Activated T-helper 17 cell treated with anti-CD3 and anti-CD28 coated beads, Interleukin-2, amount 50 U/mL, for 72 hours (primary cell): Measurements from ENCODE around the gene TLE7. TPM values are rescaled to one million over a fixed set of nuclear protein-coding genes. Genes with fewer than 3 reads are reported as not detected.

Source experiments
- ATAC-seq: fragments of 150-1000 bp; cut with Tn5 transposase; replicated peaks from 2 replicates; pipeline ENCODE4 v1.10.0; 2021; ENCODE audit warnings: mild to moderate bottlenecking, moderate library complexity
- H3K27ac Mint-ChIP-seq: one replicate; pipeline ENCODE4 v1.8.0; 2022; ENCODE audit warnings: mixed read lengths
- H3K27me3 Mint-ChIP-seq: one replicate; pipeline ENCODE4 v1.8.0; 2022; ENCODE audit warnings: mixed read lengths
- H3K36me3 Mint-ChIP-seq: one replicate; pipeline ENCODE4 v1.8.0; 2022; ENCODE audit warnings: low read depth, mild to moderate bottlenecking, mixed read lengths
- H3K4me1 Mint-ChIP-seq: one replicate; pipeline ENCODE4 v1.8.0; 2022; ENCODE audit warnings: mixed read lengths
- H3K4me3 Mint-ChIP-seq: one replicate; pipeline ENCODE4 v1.8.0; 2022; ENCODE audit warnings: mild to moderate bottlenecking, mixed read lengths
- H3K9me3 Mint-ChIP-seq: one replicate; pipeline ENCODE4 v1.8.0; 2022; ENCODE audit warnings: mixed read lengths
- total RNA-seq, 2 donors: library from RNA; stranded (reverse); gene quantifications; one replicate each; pipeline ENCODE4 v1.2.3, GENCODE V29; 2022

The TLE7 gene
- total RNA-seq, 2 donors from 2014 or later, result not detected

DNA sequence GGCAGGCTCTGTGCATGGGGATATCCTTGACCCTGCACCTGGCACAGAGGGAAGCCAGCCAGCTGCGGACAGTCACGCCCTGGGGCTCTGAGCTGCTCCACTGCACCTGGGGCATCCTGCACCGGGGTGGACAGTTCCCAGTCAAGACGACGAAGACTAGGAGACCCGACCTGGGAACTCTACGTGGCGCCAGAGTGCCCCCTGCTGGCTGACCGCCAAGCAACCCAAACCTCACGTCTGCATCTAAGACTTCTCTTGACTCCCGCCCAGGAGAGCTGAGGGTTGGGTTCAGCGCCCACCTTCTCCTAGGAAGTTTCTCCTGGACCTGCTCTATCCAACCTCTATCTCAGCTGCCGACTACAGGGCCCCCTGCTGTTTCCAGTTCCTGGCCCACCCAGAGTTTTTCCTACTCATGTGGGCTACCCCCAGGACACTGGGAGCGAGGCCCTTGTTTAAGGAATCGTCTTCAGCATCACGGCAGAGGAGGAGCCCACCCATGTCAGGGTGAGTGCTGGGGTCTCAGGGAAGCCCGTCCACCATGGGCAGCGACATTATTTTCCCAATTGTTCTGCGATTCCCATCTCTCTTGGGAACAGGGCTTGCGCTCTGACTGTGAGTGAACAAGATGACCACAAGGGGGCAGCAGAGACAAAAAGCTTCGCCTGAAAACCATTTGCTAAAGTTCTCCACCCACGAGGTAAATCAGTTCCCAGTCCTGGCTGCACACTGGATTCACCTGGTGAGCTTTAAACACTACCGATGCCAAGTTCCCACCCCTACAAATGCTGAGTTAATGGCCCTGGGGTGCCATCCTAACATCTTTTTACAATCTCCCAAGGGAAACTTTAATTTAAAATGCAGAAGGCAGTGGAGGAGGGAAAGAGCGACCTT is 29.3 kb downstream of the TLE7 start:
- H3K27ac Mint-ChIP-seq, result no peak overlapping the region
- no peaks in the 10 kb centered on the region for H3K9me3 Mint-ChIP-seq
- peak; percentile 82 for ATAC-seq
- H3K4me3 Mint-ChIP-seq, result no peak overlapping the region
- no peaks in the 10 kb centered on the region for H3K4me1 Mint-ChIP-seq
- peaks cover 31% of the 10 kb centered on the region for H3K27me3 Mint-ChIP-seq
- no peaks in the 10 kb centered on the region for H3K36me3 Mint-ChIP-seq

DNA sequence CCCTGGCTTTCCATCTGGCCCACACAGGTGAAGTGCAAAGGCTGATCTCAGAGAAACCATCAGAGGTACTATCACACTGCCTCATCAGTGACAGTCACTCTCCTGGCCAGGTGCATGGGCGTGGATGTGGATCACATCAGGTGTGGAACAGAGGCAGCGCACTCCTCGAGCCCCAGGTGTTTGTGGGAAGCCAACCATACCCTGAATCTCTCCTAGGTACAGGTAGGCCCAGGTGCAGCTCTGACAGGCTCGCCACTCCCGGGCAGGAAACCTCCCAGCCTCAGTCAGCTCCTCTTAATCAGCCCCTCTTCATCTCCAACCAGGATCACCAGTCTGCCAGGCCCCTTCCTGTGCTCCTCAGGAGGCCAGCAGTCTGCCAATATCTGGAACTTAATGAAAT is 31.7 kb downstream of the TLE7 start:
- Mint-ChIP-seq H3K36me3 (no peaks in the 10 kb centered on the region), H3K9me3 (no peaks in the 10 kb centered on the region), H3K4me3 (no peak overlapping the region), H3K27me3 (peaks cover 14% of the 10 kb centered on the region), H3K27ac (no peak overlapping the region), H3K4me1 (no peaks in the 10 kb centered on the region)
- no peak for ATAC-seq

DNA sequence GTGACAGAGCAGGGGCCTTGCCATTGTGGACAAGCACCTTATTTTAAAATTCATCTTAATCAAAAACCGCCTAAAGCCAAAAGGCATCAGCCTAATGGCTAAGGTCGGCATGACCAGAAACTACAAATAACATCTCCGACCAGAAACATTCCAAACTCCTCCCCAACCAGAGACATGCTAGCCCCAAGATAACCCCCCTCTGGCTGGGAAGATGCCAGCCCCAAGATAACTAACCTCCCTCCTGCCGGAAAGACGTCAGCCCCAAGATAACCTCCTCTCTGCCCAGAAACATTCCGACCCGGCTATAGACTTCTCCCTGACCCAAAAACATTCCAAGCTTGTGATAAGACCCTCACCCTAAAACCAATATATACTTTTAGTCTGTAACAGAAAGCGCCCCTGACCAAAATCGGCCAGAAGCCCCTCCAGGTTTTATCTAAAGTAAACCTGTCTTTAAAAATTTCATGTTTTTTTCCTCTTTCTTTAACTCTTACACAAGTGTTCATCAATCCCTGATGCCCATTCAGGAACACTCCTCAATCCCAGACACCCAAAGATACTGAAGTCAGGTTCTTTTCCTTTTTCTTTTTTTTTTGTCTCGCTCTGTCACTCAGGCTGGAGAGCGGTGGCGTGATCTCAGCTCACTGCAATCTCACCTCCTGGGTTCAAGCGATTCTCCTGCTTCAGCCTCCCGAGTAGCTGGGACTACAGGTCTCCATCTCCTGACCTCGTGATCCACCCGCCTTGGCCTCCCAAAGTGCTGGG is 32.7 kb downstream of the TLE7 start:
- Mint-ChIP-seq H3K27me3 (peaks cover 21% of the 10 kb centered on the region), H3K36me3 (no peaks in the 10 kb centered on the region), H3K4me3 (no peak overlapping the region), H3K27ac (peak overlapping the region; percentile 3), H3K9me3 (no peaks in the 10 kb centered on the region), H3K4me1 (no peaks in the 10 kb centered on the region)
- no peak for ATAC-seq

DNA sequence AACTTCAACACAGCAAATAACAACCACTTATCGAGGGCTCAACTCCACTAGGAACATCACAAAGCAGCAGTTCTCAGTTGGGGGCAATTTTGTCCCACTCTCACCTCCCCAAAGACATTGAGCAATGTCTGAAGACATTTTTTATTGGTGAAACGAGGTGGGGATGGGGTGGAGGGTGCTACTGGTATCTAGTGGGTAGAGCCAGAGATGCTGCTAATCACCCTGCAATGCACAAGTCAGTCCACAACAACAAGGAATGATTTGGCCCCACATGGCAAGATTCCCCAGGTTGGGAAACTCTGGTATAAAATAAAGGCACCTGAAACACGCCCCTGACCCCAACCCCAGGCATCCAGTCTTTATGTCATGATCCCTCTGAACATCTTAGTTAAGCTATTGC is 33.3 kb downstream of the TLE7 start:
- Mint-ChIP-seq H3K27ac (peak overlapping the region; percentile 3), H3K36me3 (no peaks in the 10 kb centered on the region), H3K4me1 (no peaks in the 10 kb centered on the region), H3K4me3 (no peak overlapping the region), H3K9me3 (no peaks in the 10 kb centered on the region), H3K27me3 (peaks cover 23% of the 10 kb centered on the region)
- no peak for ATAC-seq

DNA sequence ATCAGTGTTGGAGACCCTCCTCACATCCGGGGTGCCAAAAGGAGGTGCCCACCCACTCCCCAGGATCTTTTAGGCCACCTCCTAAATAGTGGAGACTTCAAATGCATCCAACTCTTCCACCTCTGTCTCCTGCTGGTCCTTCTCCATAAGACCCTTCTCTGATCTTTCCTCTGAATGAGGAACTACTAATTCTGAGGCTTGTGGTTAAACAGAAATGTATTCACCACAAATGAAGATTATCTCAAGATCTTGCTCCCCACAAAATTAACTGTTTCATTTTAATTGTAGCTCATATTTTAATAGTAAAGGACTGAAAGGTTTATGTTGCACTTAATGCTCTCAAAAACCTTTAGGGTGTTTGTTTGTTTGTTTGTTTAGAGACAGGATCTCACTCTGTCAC is 34.1 kb downstream of the TLE7 start:
- Mint-ChIP-seq H3K9me3 (no peaks in the 10 kb centered on the region), H3K27ac (no peak overlapping the region), H3K27me3 (peaks cover 23% of the 10 kb centered on the region), H3K4me3 (no peak overlapping the region), H3K36me3 (no peaks in the 10 kb centered on the region), H3K4me1 (no peaks in the 10 kb centered on the region)
- ATAC-seq, result no peak

DNA sequence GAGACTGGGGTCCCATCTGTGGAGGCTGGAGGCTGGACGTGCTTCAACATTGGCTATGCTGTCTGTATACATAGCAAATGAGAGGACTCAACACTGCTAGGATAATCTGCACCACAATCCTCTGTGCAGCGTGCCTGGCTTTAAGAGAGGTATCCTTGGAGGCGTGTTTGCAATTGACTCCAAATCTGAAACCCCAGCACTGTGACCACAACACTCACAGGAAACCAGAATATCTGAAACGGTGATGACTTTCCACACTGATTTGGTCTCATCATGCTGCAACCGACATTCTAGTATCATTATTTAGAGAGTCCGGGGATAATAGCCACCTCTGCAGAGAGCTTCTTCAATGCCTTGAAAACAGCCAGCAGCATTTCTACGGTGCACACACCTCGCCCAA is 35.1 kb downstream of the TLE7 start:
- Mint-ChIP-seq H3K9me3 (no peaks in the 10 kb centered on the region), H3K4me3 (no peak overlapping the region)
- ATAC-seq, result no peak

DNA sequence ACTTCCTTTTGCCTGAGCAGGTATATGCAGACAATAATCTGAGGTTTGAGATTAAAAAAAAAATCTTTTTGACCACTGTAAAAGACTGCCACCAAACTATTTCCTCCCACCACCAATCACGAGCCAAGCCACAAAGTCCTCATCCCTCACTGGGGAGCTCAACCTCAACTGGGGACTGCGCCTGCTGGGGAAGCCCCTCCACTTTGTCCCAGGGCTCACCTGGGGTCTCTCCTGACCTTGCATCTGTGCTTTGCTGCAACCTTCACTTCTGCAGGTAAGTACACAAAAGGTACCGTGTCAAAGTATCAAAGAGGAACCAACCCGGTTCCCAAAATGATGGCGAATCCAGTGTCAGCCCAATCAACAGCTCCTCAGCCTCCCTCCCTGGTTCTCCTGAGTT is 35.5 kb downstream of the TLE7 start:
- H3K27ac Mint-ChIP-seq, result no peak overlapping the region
- no peaks in the 10 kb centered on the region for H3K36me3 Mint-ChIP-seq
- no peaks in the 10 kb centered on the region for H3K9me3 Mint-ChIP-seq
- peaks cover 26% of the 10 kb centered on the region for H3K27me3 Mint-ChIP-seq
- ATAC-seq, result no peak
- H3K4me1 Mint-ChIP-seq, result no peaks in the 10 kb centered on the region
- no peak overlapping the region for H3K4me3 Mint-ChIP-seq

More for the DNA sequence above, 35.1 kb downstream of the TLE7 start:
- H3K36me3 Mint-ChIP-seq, result no peaks in the 10 kb centered on the region
- no peak overlapping the region for H3K27ac Mint-ChIP-seq
- no peaks in the 10 kb centered on the region for H3K4me1 Mint-ChIP-seq
- peaks cover 27% of the 10 kb centered on the region for H3K27me3 Mint-ChIP-seq

DNA sequence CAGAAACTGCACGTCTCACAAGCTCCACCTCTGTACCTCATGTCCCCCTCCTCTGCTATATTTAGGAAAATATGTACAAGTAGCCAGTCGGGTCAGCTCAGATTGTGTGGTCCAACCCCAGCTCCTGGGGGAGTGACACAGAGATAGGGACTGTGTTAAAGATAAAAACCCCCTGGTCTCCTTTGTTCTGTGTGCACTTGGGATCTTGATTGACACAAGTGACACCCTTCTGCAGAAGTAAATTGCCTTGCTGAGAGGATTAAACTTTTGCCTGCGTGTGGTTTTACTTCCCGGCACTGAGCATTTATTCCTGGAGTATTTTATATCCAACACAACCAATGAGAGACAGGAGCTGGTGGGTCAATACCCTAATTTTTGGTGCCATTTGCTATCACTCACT is 37.5 kb downstream of the TLE7 start:
- H3K4me3 Mint-ChIP-seq, result no peak overlapping the region
- H3K9me3 Mint-ChIP-seq, result no peaks in the 10 kb centered on the region
- H3K27ac Mint-ChIP-seq, result no peak overlapping the region
- no peak for ATAC-seq
- H3K36me3 Mint-ChIP-seq, result no peaks in the 10 kb centered on the region
- H3K4me1 Mint-ChIP-seq, result no peaks in the 10 kb centered on the region
- peaks cover 27% of the 10 kb centered on the region for H3K27me3 Mint-ChIP-seq

DNA sequence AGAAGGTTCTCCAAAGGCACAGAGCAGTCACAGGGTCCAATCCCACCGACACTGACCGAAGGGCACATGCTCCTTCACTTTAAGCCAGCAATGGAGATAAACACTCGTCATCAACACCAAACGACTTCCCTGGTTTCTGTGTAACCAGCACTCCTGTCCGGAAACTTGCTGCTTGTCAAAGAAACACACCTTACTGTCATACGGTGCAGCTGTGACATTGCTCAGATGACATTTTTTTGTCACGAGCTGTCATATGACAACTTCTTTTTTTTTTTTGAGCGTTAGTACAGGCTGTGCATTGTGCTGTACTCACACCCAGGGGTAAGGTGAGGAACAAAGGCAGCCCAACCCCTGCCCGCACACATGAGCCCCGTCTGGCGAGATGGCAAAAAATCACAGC is 39.2 kb downstream of the TLE7 start:
- Mint-ChIP-seq H3K9me3 (no peaks in the 10 kb centered on the region), H3K36me3 (no peaks in the 10 kb centered on the region), H3K4me3 (no peak overlapping the region), H3K4me1 (no peaks in the 10 kb centered on the region), H3K27me3 (peaks cover 18% of the 10 kb centered on the region), H3K27ac (no peak overlapping the region)
- no peak for ATAC-seq

DNA sequence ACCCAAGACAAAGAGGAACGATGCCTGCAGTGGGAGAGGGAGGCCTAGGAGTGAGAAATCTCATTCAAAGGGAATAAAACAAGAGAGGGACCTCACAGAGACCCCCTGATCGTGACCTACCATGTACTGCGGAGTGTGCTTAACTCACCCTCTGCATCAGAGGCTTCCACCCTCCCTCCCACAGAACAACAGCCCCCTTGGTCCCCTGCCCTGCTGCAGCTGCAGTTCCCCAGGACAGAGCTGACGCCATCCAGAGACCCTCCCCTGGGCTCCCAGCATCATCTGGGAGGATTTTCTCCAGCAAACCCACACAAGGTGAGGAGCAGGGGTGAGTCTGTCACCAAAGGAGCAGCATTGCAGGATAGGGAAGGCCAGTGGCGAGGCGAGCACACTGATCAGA is 39.8 kb downstream of the TLE7 start:
- ATAC-seq, result no peak
- H3K36me3 Mint-ChIP-seq, result no peaks in the 10 kb centered on the region
- no peak overlapping the region for H3K4me3 Mint-ChIP-seq
- no peaks in the 10 kb centered on the region for H3K4me1 Mint-ChIP-seq
- no peak overlapping the region for H3K27ac Mint-ChIP-seq
- H3K9me3 Mint-ChIP-seq, result no peaks in the 10 kb centered on the region
- peaks cover 18% of the 10 kb centered on the region for H3K27me3 Mint-ChIP-seq

DNA sequence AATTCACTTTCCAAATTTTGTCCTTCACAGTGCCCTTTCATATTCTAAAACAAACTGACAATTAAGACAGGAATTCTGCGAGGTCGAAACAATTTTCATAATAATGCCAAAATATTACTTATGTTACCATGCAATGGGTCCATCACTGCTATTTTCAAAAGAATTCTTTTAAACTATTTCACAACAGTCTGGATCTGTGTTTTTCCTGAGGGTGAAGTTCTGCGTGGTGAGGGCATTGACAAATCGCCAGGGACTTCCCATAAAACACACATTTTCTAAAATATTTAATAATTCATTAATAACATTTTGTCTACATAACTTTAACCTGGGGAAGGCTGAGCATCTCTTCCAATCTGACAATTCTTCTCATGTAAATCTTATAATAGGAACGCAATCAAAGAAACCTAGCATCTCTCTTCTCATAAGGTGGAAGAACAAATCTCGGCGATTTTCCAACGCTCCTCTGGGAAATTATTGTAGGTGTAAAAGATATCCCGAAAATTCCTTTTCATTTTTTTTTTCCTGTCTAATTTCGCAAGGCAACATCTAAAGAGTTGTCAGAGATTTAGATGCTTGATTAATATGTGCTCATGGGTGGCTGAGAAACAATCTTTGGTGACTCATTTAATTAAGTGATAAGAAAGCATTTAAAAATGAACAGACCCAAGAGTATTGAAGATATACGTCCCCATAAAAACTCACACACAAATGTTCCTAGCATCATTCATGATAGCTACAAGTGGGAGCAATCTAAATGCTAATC is 41.9 kb downstream of the TLE7 start:
- Mint-ChIP-seq H3K36me3 (no peaks in the 10 kb centered on the region), H3K4me3 (no peak overlapping the region), H3K9me3 (no peaks in the 10 kb centered on the region), H3K27me3 (peaks cover 18% of the 10 kb centered on the region), H3K27ac (no peak overlapping the region), H3K4me1 (no peaks in the 10 kb centered on the region)
- ATAC-seq, result no peak

DNA sequence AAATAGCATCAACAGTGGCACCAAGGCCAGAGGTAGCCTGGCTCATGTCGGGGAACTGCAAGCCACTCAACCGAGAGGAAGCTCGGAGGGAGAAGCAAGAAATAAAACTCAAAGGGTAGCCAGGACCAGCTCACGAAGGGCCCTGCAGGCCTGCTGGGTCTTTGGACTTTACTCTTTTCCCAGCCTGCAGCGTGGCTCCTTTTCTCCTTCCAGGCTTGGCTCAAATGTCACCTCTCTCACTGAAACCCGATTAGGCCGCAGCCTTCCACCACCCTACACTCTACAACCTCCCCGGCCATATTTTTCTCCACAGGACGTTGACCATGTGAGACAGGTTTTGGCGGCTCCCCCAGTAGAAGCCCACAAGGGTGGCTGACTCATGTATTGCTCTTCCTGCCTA is 45.3 kb downstream of the TLE7 start:
- Mint-ChIP-seq H3K36me3 (no peaks in the 10 kb centered on the region), H3K27me3 (peaks cover 16% of the 10 kb centered on the region), H3K27ac (no peak overlapping the region), H3K4me1 (no peaks in the 10 kb centered on the region), H3K9me3 (no peaks in the 10 kb centered on the region), H3K4me3 (no peak overlapping the region)
- ATAC-seq, result no peak

DNA sequence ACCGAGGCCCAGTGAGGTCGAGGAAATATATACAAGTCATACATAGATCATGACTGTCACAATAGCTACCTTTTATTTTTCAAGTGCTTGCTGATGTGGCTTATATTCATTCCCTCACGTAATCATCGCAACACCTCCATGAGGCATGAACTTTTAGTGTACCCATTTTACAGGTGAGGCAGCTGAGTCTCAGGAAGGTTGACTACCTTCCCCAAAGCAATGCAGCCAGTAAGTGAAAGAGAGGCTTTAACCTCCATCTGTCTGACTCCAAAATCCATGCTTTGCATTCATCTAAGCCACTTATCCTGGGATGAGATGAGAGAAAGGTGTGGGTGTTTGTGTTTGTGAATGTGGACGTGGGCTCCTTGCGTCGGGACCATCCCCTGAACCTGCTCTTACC is 52.5 kb downstream of the TLE7 start:
- H3K27ac Mint-ChIP-seq, result no peak overlapping the region

DNA sequence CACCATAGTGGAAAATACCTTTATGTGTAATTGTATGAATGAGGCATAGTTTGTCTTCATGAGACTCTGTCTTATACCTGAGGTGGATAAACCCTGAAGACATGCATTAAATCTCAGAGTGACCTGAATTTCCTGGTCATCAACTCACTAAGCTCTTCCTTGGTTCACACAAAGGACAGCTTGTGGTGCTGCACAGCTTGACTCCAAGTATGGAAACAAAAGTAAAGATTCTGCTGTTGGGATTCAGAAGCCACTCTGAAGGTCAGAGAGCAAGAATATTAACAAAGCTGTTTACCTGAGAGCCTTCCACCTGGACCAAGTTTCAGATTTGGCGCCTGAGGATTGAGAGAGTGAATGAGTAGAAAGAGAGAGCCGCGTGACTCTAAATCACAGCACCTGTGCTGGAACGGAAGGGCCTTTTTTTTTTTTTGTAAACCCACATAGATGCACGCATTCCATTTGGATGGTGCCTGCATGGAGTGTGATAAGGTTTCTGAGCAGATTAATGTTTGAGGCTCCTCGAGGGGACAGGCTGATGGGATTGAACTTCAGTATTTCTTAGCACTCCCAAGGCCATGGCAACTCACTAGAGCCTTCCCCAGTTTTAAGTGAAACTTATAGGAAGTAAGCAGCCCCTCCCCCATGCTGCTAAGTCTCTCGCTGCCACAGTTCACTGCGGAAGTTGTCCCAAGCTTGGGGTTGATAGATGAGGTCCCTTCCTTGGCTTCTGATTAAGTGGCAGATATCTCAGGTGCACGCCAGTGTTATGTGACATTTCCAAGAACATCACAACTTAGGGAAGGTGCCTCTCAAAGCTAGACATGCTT is 54.6 kb downstream of the TLE7 start:
- Mint-ChIP-seq H3K9me3 (no peaks in the 10 kb centered on the region), H3K36me3 (no peaks in the 10 kb centered on the region), H3K4me1 (no peaks in the 10 kb centered on the region), H3K27ac (no peak overlapping the region), H3K4me3 (no peak overlapping the region), H3K27me3 (peaks cover 34% of the 10 kb centered on the region)
- no peak for ATAC-seq

More for the DNA sequence above, 52.5 kb downstream of the TLE7 start:
- Mint-ChIP-seq H3K4me1 (no peaks in the 10 kb centered on the region), H3K27me3 (peaks cover 43% of the 10 kb centered on the region), H3K4me3 (no peak overlapping the region), H3K36me3 (no peaks in the 10 kb centered on the region), H3K9me3 (no peaks in the 10 kb centered on the region)
- no peak for ATAC-seq
